Measurements from ENCODE around the gene KCNIP3. TPM values are rescaled to one million over a fixed set of nuclear protein-coding genes. Genes with fewer than 3 reads are reported as not detected.

The KCNIP3 gene
- total RNA-seq = not detected

- CTCF ChIA-PET = no interaction called here
- Mint-ChIP-seq H3K27ac (no peak within 1 kb of the TSS), H3K36me3 (ENCODE audit: low read depth) (no peaks in the 10 kb centered on the region), H3K27me3 (ENCODE audit: low read depth) (peaks cover 2% of the 10 kb centered on the region), H3K4me3 (no peak within 1 kb of the TSS), H3K9me3 (peaks cover under 1% of the 10 kb centered on the region), H3K4me1 (ENCODE audit: low read depth) (no peaks in the 10 kb centered on the region)
- DNase-seq = no peak
- intact Hi-C loops (cut with micrococcal nuclease) = no loop called here
These were observed at the start of gene KCNIP3 for GRCh38 chr2:95296880-95297487. Gene KCNIP3 (plus strand): TSS chr2:95297347. CDS start chr2:95297439, 92 bp downstream.

GRCh38 chr2:95258271-95258670 is 38.9 kb upstream of the KCNIP3 start:
- CTCF ChIA-PET = no interaction called here
- intact Hi-C loops (cut with micrococcal nuclease) = no loop called here
- H3K9me3 Mint-ChIP-seq = peaks cover 17% of the 10 kb centered on the region
- H3K27ac Mint-ChIP-seq = no peak overlapping the region
- H3K36me3 Mint-ChIP-seq (ENCODE audit: low read depth) = peaks cover 1% of the 10 kb centered on the region
- no peaks in the 10 kb centered on the region for H3K4me1 Mint-ChIP-seq (ENCODE audit: low read depth)
- no peak overlapping the region for H3K4me3 Mint-ChIP-seq
- H3K27me3 Mint-ChIP-seq (ENCODE audit: low read depth) = no peaks in the 10 kb centered on the region
- no peak for DNase-seq

DNA sequence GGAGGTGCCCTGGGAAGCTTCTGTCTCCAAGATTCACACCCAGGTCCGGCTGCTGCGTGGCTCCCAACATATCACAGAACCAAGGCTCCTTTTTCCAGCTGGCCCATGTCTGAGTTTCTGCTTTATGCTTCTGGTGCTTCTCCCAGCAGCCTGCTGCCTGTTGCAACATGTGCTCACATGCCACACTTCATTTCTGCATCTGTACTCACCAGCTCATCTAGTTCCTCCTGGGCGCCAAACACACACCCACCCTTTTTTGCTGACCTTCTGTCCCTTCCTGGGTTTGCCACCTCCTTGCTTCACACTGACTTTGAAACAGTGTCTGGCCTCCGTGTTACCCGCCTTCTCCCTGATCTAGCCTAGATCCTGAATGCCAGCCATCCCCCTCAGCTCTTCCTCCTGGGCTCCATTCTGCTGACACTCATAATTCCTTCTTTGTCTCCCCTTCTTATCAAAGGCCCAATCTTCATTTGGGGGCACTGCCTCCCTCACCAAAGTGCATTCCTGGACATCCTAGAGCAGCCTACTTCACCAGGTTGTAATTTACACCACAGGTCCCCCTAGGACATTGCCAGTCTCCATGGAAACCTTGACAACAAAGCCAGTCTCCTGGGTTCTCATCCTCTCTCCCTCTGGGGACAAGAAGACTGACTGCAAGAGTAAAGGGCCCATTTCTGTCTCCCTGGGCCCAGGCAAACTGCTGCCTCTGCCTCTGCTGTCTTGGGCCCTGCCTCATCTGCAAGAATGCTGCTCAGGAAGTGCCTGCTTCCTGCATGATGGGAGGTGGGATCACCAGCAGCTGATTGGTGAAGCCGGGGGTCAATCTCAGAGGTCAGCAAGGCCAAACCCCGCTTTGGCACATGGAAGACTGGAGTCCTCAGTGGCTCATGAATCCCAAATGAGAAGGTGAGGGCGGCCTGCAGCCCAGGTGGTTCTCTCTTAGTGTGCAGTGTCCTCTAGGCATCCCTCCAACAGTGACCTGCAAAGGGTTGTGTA is 36.8 kb upstream of the KCNIP3 start:
- intact Hi-C loops (cut with micrococcal nuclease) = no loop called here
- H3K27ac Mint-ChIP-seq = no peak overlapping the region
- no peaks in the 10 kb centered on the region for H3K27me3 Mint-ChIP-seq (ENCODE audit: low read depth)
- no peaks in the 10 kb centered on the region for H3K4me1 Mint-ChIP-seq (ENCODE audit: low read depth)
- H3K9me3 Mint-ChIP-seq = peaks cover 8% of the 10 kb centered on the region
- H3K36me3 Mint-ChIP-seq (ENCODE audit: low read depth) = peaks cover 1% of the 10 kb centered on the region
- no peak overlapping the region for H3K4me3 Mint-ChIP-seq
- no peak for DNase-seq
- CTCF ChIA-PET = no interaction called here

GRCh38 chr2:95261602-95262001 is 35.5 kb upstream of the KCNIP3 start:
- DNase-seq = no peak
- Mint-ChIP-seq H3K9me3 (peaks cover 5% of the 10 kb centered on the region), H3K4me3 (no peak overlapping the region), H3K36me3 (ENCODE audit: low read depth) (no peaks in the 10 kb centered on the region), H3K4me1 (ENCODE audit: low read depth) (no peaks in the 10 kb centered on the region), H3K27ac (no peak overlapping the region), H3K27me3 (ENCODE audit: low read depth) (no peaks in the 10 kb centered on the region)
- CTCF ChIA-PET = no interaction called here
- intact Hi-C loops (cut with micrococcal nuclease) = no loop called here

DNA sequence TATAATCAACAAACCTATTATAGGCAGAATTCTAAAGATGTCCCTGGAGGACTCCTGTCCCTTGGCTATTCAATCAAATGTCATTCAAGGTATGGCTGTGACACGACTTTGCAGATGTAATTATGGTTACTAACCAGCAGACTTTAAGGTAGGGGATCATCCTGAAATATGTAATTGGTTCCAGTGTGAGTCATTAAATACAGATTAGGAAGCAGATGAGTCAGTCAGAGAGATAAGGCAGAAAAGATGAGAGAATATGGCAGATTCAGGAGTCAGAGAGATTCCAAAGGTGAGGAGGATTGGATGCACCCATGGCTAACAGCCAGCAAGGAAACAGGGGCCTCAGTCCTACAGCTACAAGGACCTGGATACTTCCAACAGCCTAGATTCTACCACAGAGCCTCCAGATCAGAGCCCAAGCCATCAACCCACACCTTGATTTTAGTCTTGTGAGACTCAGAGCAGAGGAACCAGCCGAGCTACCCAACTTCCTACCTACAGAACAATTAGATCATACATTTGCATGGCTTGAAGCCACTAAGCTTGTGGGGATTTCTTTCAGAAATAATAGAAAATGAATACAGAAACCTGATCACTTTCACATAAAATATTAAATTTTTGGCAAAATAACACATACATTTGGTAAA is 34.1 kb upstream of the KCNIP3 start:
- Mint-ChIP-seq H3K9me3 (peaks cover 4% of the 10 kb centered on the region), H3K27me3 (ENCODE audit: low read depth) (no peaks in the 10 kb centered on the region), H3K4me1 (ENCODE audit: low read depth) (no peaks in the 10 kb centered on the region), H3K27ac (no peak overlapping the region), H3K4me3 (no peak overlapping the region), H3K36me3 (ENCODE audit: low read depth) (no peaks in the 10 kb centered on the region)
- DNase-seq = no peak
- intact Hi-C loops (cut with micrococcal nuclease) = no loop called here
- CTCF ChIA-PET = no interaction called here

- no peak overlapping the region for H3K27ac Mint-ChIP-seq
These were observed 32.5 kb upstream of the KCNIP3 start for GRCh38 chr2:95264624-95265023.

DNA sequence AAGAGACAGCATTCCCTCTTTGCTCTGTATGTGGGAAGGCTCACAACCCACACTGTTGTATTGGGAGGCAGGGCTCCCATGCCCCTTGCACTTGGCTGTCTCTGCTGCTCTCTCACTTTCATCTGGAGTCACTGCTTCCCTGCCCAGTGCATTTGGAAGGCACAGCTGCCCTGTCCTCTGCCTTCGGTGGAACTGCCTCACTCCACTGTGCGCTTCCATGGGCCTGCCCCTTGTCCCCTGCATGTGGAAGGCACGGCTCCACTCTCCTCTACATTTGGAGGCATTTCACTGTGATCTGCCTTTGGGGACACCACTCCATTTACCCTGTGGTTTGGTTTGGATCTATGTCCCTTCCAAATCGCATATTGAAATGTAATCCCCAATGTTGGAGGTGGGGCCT is 32.0 kb upstream of the KCNIP3 start:
- H3K4me3 Mint-ChIP-seq = no peak overlapping the region
- CTCF ChIA-PET = no interaction called here
- no peaks in the 10 kb centered on the region for H3K27me3 Mint-ChIP-seq (ENCODE audit: low read depth)

More at GRCh38 chr2:95264624-95265023, 32.5 kb upstream of the KCNIP3 start:
- no peaks in the 10 kb centered on the region for H3K9me3 Mint-ChIP-seq
- no peak for DNase-seq
- H3K4me3 Mint-ChIP-seq = no peak overlapping the region
- H3K27me3 Mint-ChIP-seq (ENCODE audit: low read depth) = no peaks in the 10 kb centered on the region
- no peaks in the 10 kb centered on the region for H3K36me3 Mint-ChIP-seq (ENCODE audit: low read depth)
- H3K4me1 Mint-ChIP-seq (ENCODE audit: low read depth) = no peaks in the 10 kb centered on the region
- CTCF ChIA-PET = no interaction called here
- intact Hi-C loops (cut with micrococcal nuclease) = no loop called here

GRCh38 chr2:95266781-95267430 is 30.2 kb upstream of the KCNIP3 start:
- CTCF ChIA-PET = no interaction called here
- Mint-ChIP-seq H3K4me1 (ENCODE audit: low read depth) (no peaks in the 10 kb centered on the region), H3K9me3 (no peaks in the 10 kb centered on the region)

More for the DNA sequence above, 32.0 kb upstream of the KCNIP3 start:
- Mint-ChIP-seq H3K27ac (no peak overlapping the region), H3K9me3 (no peaks in the 10 kb centered on the region), H3K36me3 (ENCODE audit: low read depth) (no peaks in the 10 kb centered on the region), H3K4me1 (ENCODE audit: low read depth) (no peaks in the 10 kb centered on the region)
- intact Hi-C loops (cut with micrococcal nuclease) = no loop called here
- DNase-seq = no peak

GRCh38 chr2:95267458-95268210 is 29.5 kb upstream of the KCNIP3 start:
- Mint-ChIP-seq H3K9me3 (no peaks in the 10 kb centered on the region), H3K4me1 (ENCODE audit: low read depth) (no peaks in the 10 kb centered on the region), H3K4me3 (no peak overlapping the region), H3K36me3 (ENCODE audit: low read depth) (no peaks in the 10 kb centered on the region), H3K27ac (no peak overlapping the region), H3K27me3 (ENCODE audit: low read depth) (no peaks in the 10 kb centered on the region)
- CTCF ChIA-PET = no interaction called here
- intact Hi-C loops (cut with micrococcal nuclease) = no loop called here
- no peak for DNase-seq

More at GRCh38 chr2:95266781-95267430, 30.2 kb upstream of the KCNIP3 start:
- Mint-ChIP-seq H3K27me3 (ENCODE audit: low read depth) (no peaks in the 10 kb centered on the region), H3K27ac (no peak overlapping the region), H3K4me3 (no peak overlapping the region), H3K36me3 (ENCODE audit: low read depth) (no peaks in the 10 kb centered on the region)
- intact Hi-C loops (cut with micrococcal nuclease) = no loop called here
- no peak for DNase-seq

GRCh38 chr2:95268211-95269035 is 28.7 kb upstream of the KCNIP3 start:
- H3K36me3 Mint-ChIP-seq (ENCODE audit: low read depth) = no peaks in the 10 kb centered on the region
- no peaks in the 10 kb centered on the region for H3K27me3 Mint-ChIP-seq (ENCODE audit: low read depth)
- H3K4me3 Mint-ChIP-seq = no peak overlapping the region
- CTCF ChIA-PET = no interaction called here
- intact Hi-C loops (cut with micrococcal nuclease) = no loop called here
- no peaks in the 10 kb centered on the region for H3K4me1 Mint-ChIP-seq (ENCODE audit: low read depth)
- no peaks in the 10 kb centered on the region for H3K9me3 Mint-ChIP-seq
- no peak overlapping the region for H3K27ac Mint-ChIP-seq
- no peak for DNase-seq

- H3K9me3 Mint-ChIP-seq = no peaks in the 10 kb centered on the region
- intact Hi-C loops (cut with micrococcal nuclease) = no loop called here
- no peak overlapping the region for H3K27ac Mint-ChIP-seq
- H3K4me3 Mint-ChIP-seq = no peak overlapping the region
- CTCF ChIA-PET = no interaction called here
- no peaks in the 10 kb centered on the region for H3K4me1 Mint-ChIP-seq (ENCODE audit: low read depth)
- no peak for DNase-seq
- no peaks in the 10 kb centered on the region for H3K27me3 Mint-ChIP-seq (ENCODE audit: low read depth)
- no peaks in the 10 kb centered on the region for H3K36me3 Mint-ChIP-seq (ENCODE audit: low read depth)
These were observed 28.0 kb upstream of the KCNIP3 start for GRCh38 chr2:95269036-95269680.
